ENCODE measurements around the gene OSBPL5. TPM values are rescaled to one million over a fixed set of nuclear protein-coding genes. Genes with fewer than 3 reads are reported as not detected.

The OSBPL5 gene
- total RNA-seq, 2 experiments from 2014 or later: 0.63 to 2.7 TPM

DNA sequence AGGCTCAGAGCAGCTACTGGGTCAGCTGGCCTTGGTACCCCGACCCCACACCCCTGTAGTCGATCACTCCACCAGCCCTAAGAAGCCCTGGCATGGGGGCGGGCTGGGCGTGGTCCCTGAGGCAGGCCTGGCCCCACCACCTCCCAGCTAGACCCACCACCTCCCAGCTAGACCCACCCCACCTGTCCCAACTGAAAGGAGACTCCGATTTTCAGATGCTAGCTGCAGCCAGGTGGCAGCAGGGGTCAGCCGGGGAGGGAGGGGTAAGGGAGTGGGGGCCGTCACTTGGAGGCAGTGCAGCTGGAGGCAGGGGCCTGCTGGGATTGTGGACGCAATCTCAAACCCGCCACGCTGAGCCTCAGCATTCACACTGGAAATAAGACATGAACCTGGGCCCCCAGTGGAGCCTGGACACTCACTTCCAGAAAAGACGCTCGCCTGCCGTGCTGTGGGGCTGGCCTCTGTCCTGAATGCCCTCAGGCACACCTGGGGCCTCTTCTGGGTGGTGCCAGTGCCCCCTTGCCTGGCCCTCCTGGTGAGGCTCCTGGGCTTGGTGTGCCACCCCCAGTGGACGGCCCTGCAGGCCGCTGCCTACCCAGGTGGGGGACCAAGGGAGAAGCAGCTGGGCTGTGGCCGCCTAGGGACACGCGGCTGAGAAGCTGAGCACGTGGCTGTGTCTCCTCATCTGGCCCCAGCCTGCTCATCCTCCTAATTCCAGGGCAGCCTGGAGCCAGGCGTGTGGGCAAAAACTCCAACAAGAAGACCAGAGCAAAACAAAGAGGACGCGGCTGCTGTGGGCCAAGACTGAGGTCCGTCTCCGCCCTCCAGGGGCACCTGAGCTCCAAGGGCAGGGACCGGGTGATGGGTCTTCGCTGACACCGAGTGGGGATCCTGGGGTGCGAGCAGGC lies 26.7 kb downstream of the OSBPL5 start:
- ChIA-PET CTCF (ENCODE audit: unreplicated experiment) (interaction anchor here (0.5 kb wide), 1 partner anchor 13 kb away, joined by 3 read pairs; no protein-coding TSS in a partner anchor), POLR2A (interaction anchor here (0.6 kb wide), 1 partner anchor 265 kb away, joined by 7 read pairs; no protein-coding TSS in a partner anchor)
- intact Hi-C loops (cut with micrococcal nuclease; ENCODE audit: unreplicated experiment): no loop called here
- H2AFZ ChIP-seq (ENCODE audit: low read length): no peak overlapping the region
- H3K9me2 ChIP-seq (ENCODE audit: insufficient read depth, low read length): no peaks in the 10 kb centered on the region
- no peaks in the 10 kb centered on the region for H3K36me3 ChIP-seq (ENCODE audit: insufficient read depth, low read length)
- no peak for DNase-seq (ENCODE audit: low spot score)
- TF ChIP-seq EZH2phosphoT487 (IDR thresholded peaks at IDR 0.05; ENCODE audit: borderline replicate concordance, low read depth, low read length) (no peak), CTCF (conservative IDR thresholded peaks at IDR 0.05; ENCODE audit: low read length) (no peak)
- H3K9me3 ChIP-seq (ENCODE audit: low read length): no peaks in the 10 kb centered on the region
- H3K79me2 ChIP-seq (ENCODE audit: insufficient read depth, low read depth, low read length): no peaks in the 10 kb centered on the region
- H4K20me1 ChIP-seq (ENCODE audit: insufficient read depth, low read length): no peaks in the 10 kb centered on the region
- no peak overlapping the region for H3K27ac ChIP-seq (ENCODE audit: low read depth, low read length, poor library complexity, severe bottlenecking)
- H3K4me3 ChIP-seq (ENCODE audit: low read depth, low read length, poor library complexity, severe bottlenecking): no peak overlapping the region
- H3K4me1 ChIP-seq (ENCODE audit: insufficient read depth, low read length, poor library complexity, severe bottlenecking): no peaks in the 10 kb centered on the region
- H3K4me2 ChIP-seq (ENCODE audit: low read length): no peak overlapping the region
- no TSS peak for BruUV-seq (replicated peaks)

DNA sequence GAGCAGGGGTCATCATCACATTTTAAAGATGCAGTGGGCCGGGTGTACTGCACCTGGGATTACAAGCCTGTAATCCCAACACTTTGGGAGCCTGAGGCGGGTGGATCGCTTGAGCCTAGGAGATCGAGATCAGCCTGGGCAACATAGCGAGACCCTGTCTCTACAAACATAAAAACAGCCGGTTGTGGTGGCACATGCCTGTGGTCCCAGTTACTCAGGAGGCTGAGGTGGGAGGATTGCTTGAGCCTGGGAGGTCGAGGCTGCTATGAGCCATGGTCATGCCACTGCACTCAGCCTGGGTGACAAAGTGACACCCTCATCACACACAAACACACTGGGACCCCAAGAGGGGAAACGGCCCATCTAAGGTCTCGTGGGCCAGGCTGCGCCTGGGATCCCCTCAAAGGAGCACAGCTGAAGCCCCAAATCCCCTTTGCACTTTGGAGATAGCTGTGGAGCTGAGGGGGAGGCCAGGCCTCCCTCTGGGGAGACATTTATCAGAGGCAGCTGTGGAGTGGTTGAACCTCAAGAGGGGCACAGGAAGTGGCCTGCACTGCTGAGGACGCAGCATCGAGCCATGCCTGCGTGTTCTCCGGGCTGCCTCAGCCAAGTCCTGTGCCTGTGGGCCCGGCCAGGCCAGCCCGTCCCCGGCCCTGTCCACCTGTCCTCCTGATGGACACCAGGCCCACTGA lies 27.5 kb downstream of the OSBPL5 start:
- H3K9me3 ChIP-seq (ENCODE audit: low read length): no peaks in the 10 kb centered on the region
- no peak overlapping the region for H3K27ac ChIP-seq (ENCODE audit: low read depth, low read length, poor library complexity, severe bottlenecking)
- ChIA-PET POLR2A (interaction anchor here (0.6 kb wide), 1 partner anchor 265 kb away, joined by 7 read pairs; no protein-coding TSS in a partner anchor), CTCF (ENCODE audit: unreplicated experiment) (no interaction called here)
- no peaks in the 10 kb centered on the region for H3K36me3 ChIP-seq (ENCODE audit: insufficient read depth, low read length)
- no peak overlapping the region for H2AFZ ChIP-seq (ENCODE audit: low read length)
- no TSS peak for BruUV-seq (replicated peaks)
- no peaks in the 10 kb centered on the region for H3K9me2 ChIP-seq (ENCODE audit: insufficient read depth, low read length)
- H3K4me2 ChIP-seq (ENCODE audit: low read length): no peak overlapping the region
- H3K4me1 ChIP-seq (ENCODE audit: insufficient read depth, low read length, poor library complexity, severe bottlenecking): no peaks in the 10 kb centered on the region
- DNase-seq (ENCODE audit: low spot score): no peak
- no peaks in the 10 kb centered on the region for H4K20me1 ChIP-seq (ENCODE audit: insufficient read depth, low read length)
- H3K4me3 ChIP-seq (ENCODE audit: low read depth, low read length, poor library complexity, severe bottlenecking): no peak overlapping the region
- TF ChIP-seq CTCF (conservative IDR thresholded peaks at IDR 0.05; ENCODE audit: low read length) (no peak), EZH2phosphoT487 (IDR thresholded peaks at IDR 0.05; ENCODE audit: borderline replicate concordance, low read depth, low read length) (no peak)
- no peaks in the 10 kb centered on the region for H3K79me2 ChIP-seq (ENCODE audit: insufficient read depth, low read depth, low read length)
- intact Hi-C loops (cut with micrococcal nuclease; ENCODE audit: unreplicated experiment): no loop called here

All from OCI-LY7 (cell line).